Osteocyte (in vitro differentiated cells): ENCODE data around the gene CDH13. TPM values are rescaled to one million over a fixed set of nuclear protein-coding genes. Genes with fewer than 3 reads are reported as not detected.
A peak's percentile ranks its signal among the peaks of the same experiment; 100 is the strongest.

Experiments used
- DNase-seq: peaks from one replicate; pipeline ENCODE4 v3.0.0; 2021; ENCODE audit warnings: mixed read lengths; ENCODE audit not compliant: unreplicated experiment; ENCODE audit errors: extremely low spot score
- H3K27ac Mint-ChIP-seq: one replicate; pipeline ENCODE4 v1.8.0; 2021; ENCODE audit warnings: mild to moderate bottlenecking, mixed read lengths; ENCODE audit not compliant: unreplicated experiment
- H3K27me3 Mint-ChIP-seq: one replicate; pipeline ENCODE4 v1.8.0; 2021; ENCODE audit warnings: mixed read lengths; ENCODE audit not compliant: unreplicated experiment
- H3K36me3 Mint-ChIP-seq: one replicate; pipeline ENCODE4 v1.8.0; 2021; ENCODE audit warnings: mixed read lengths; ENCODE audit not compliant: unreplicated experiment
- H3K4me1 Mint-ChIP-seq: one replicate; pipeline ENCODE4 v1.8.0; 2021; ENCODE audit warnings: mixed read lengths; ENCODE audit not compliant: unreplicated experiment
- H3K4me3 Mint-ChIP-seq: one replicate; pipeline ENCODE4 v1.8.0; 2021; ENCODE audit warnings: mild to moderate bottlenecking, moderate library complexity, mixed read lengths; ENCODE audit not compliant: unreplicated experiment
- H3K9me3 Mint-ChIP-seq: one replicate; pipeline ENCODE4 v1.8.0; 2021; ENCODE audit warnings: mixed read lengths; ENCODE audit not compliant: unreplicated experiment
- total RNA-seq: library from RNA; stranded (reverse); gene quantifications from 2 replicates; pipeline ENCODE4 v1.2.1, GENCODE V29; 2021
- TF ChIP-seq, protein P1 (sequence below): fragments of 200-600 bp; sonication (generic); IDR thresholded peaks from 2 replicates; pipeline ENCODE4 v1.5.0; 2021; ENCODE audit warnings: antibody characterized with exemption, mild to moderate bottlenecking, moderate library complexity

Gene CDH13
- total RNA-seq, 1 donor from 2014 or later: 27.0 TPM

DNA sequence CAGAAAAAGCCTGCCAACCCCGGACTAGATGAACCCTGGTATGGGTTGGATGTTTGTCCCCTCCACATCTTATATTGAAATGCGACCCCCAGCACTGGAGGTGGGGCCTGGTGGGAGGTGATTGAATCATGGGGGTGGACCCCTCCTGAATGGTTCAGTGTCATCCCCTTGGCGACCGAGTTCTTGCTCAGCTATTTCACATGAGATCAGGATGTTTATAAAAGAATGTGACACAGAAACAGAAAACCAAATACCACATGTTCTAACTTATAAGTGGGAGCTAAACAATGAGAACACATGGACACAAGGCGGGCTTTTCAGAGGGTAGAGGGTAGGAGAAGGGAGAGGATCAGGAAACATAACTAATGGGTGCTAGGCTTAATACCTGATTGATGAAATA lies 605.0 kb downstream of the CDH13 start:
- Mint-ChIP-seq H3K4me1 (peaks cover 11% of the 10 kb centered on the region), H3K4me3 (no peak overlapping the region), H3K27me3 (no peaks in the 10 kb centered on the region), H3K36me3 (no peaks in the 10 kb centered on the region), H3K27ac (no peak overlapping the region), H3K9me3 (no peaks in the 10 kb centered on the region)
- TF ChIP-seq, protein P1, sequence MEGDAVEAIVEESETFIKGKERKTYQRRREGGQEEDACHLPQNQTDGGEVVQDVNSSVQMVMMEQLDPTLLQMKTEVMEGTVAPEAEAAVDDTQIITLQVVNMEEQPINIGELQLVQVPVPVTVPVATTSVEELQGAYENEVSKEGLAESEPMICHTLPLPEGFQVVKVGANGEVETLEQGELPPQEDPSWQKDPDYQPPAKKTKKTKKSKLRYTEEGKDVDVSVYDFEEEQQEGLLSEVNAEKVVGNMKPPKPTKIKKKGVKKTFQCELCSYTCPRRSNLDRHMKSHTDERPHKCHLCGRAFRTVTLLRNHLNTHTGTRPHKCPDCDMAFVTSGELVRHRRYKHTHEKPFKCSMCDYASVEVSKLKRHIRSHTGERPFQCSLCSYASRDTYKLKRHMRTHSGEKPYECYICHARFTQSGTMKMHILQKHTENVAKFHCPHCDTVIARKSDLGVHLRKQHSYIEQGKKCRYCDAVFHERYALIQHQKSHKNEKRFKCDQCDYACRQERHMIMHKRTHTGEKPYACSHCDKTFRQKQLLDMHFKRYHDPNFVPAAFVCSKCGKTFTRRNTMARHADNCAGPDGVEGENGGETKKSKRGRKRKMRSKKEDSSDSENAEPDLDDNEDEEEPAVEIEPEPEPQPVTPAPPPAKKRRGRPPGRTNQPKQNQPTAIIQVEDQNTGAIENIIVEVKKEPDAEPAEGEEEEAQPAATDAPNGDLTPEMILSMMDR: no peak
- no peak for DNase-seq

- TF ChIP-seq, protein P1: no peak
- H3K4me1 Mint-ChIP-seq: peaks cover 11% of the 10 kb centered on the region
- H3K36me3 Mint-ChIP-seq: no peaks in the 10 kb centered on the region
- H3K27ac Mint-ChIP-seq: no peak overlapping the region
- no peak overlapping the region for H3K4me3 Mint-ChIP-seq
- no peak for DNase-seq
- H3K27me3 Mint-ChIP-seq: no peaks in the 10 kb centered on the region
- no peaks in the 10 kb centered on the region for H3K9me3 Mint-ChIP-seq
These were observed 606.4 kb downstream of the CDH13 start for GRCh38 chr16:83233153-83233552.

DNA sequence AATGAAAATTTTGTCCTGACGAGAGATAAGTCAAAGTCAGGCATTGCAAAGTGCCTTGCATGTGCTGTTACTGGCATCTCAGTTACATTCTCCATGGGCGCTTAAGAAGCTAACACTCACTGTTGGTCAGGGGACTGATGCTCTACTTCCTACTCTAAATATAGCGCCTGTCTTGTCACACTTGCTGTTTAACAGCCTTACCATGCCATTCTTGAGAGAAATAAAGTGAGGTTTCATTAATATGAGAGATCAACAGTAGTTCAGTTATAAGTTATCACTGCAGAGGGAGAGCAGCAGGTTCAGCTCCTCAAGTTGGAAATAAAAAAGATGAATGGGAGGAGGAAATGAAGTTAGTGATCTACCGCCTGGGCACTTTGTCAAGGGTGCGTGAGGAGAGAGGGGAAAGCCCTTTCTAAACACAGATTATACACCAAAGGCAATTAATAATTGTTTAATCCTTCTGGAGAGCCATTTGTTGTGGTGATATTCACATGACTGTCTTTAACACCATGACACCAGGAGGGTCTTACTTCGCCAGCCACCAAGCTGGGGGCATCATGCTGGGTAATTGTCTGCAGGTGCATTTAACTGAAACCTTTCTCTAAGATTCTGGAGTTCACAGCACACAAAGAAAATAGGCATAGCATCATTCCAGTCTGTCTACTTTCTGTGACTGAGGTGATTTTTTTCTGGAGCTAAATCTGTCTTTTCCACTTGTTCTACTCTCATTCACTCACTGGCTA lies 612.4 kb downstream of the CDH13 start:
- H3K9me3 Mint-ChIP-seq: no peaks in the 10 kb centered on the region
- H3K36me3 Mint-ChIP-seq: no peaks in the 10 kb centered on the region
- no peaks in the 10 kb centered on the region for H3K27me3 Mint-ChIP-seq
- no peak for DNase-seq
- no peaks in the 10 kb centered on the region for H3K4me1 Mint-ChIP-seq
- no peak overlapping the region for H3K4me3 Mint-ChIP-seq
- no peak overlapping the region for H3K27ac Mint-ChIP-seq
- TF ChIP-seq, protein P1: no peak

DNA sequence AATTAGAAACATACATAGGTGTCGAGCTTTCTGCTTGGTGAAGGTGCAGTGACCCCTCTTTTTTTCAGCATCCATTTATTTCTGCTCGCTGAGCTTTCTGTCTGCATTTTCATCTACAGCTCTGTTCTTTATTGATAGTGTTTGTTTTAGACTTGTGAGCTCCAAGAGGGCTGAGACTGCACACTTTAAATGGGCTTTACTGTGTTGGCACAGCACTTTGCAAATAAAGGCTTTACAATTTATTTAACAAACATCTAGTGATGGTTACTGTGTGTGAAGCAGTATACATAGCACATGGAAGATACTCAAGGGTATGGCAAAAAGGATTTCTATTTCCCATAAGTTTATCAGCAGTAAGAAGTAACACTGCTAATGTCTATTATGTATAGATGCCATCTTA lies 617.3 kb downstream of the CDH13 start:
- DNase-seq: no peak
- Mint-ChIP-seq H3K4me3 (no peak overlapping the region), H3K27me3 (no peaks in the 10 kb centered on the region), H3K9me3 (no peaks in the 10 kb centered on the region), H3K27ac (no peak overlapping the region), H3K36me3 (no peaks in the 10 kb centered on the region), H3K4me1 (peaks cover 2% of the 10 kb centered on the region)
- TF ChIP-seq, protein P1: no peak

DNA sequence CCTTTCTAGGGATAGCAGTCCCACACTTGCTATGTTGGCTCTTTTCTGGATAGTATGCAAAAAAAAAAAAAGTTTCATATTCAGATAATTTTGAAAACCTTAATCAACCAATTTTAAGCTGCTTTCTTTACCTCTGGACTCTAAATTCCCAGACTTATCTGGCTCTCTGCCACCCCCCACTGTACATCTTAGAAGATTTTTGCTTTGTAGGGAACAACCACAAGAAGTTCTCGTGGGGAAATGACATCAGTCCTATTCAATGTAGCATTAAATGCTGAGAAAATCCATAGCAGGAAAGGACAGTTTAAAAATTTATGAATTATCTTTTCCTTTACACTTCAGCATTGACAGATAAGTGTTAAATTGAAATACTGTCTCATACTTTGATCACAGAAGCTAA lies 618.3 kb downstream of the CDH13 start:
- TF ChIP-seq, protein P1: peak; percentile 5
- no peaks in the 10 kb centered on the region for H3K9me3 Mint-ChIP-seq
- DNase-seq: no peak

More for the DNA sequence above, 618.3 kb downstream of the CDH13 start:
- Mint-ChIP-seq H3K4me3 (no peak overlapping the region), H3K27ac (no peak overlapping the region), H3K36me3 (no peaks in the 10 kb centered on the region), H3K4me1 (peaks cover 2% of the 10 kb centered on the region), H3K27me3 (no peaks in the 10 kb centered on the region)
